Thoracic aorta (tissue), 2 donors: ENCODE data around the gene DGKB. TPM values are rescaled to one million over a fixed set of nuclear protein-coding genes. Genes with fewer than 3 reads are reported as not detected.
"Not testable (repeated sequence)": the region's sequence is repeated elsewhere in the genome, so short reads cannot be mapped to it uniquely, and the experiment has no call there.

Experiments used
- ATAC-seq: fragments of 150-250 bp; one replicate; pipeline ENCODE4 v1.8.0; 2017; ENCODE audit warnings: low read depth; ENCODE audit not compliant: insufficient number of reproducible peaks, low FRiP score
- DNase-seq: peaks from one replicate; pipeline ENCODE4 v3.0.0-alpha.2; 2020; ENCODE audit warnings: low spot score
- H3K27ac ChIP-seq, 2 donors: fragments of 200-600 bp; sonication (generic); 1 replicate in 1 of 2; 2 replicates in 1 of 2; pipeline ENCODE4 v1.5.1; 2016; ENCODE audit warnings: mild to moderate bottlenecking in 2 of 2, moderate library complexity in 2 of 2
- H3K27me3 ChIP-seq: fragments of 200-600 bp; sonication (generic); replicated peaks from 2 replicates; pipeline ENCODE4 v1.6.0; 2016; ENCODE audit warnings: mild to moderate bottlenecking; ENCODE audit not compliant: insufficient read depth
- H3K36me3 ChIP-seq: fragments of 200-600 bp; sonication (generic); one replicate; pipeline ENCODE4 v1.5.1; 2016
- H3K4me1 ChIP-seq, 2 donors: fragments of 200-600 bp; sonication (generic); 1 replicate in 1 of 2; 2 replicates in 1 of 2; pipeline versions ENCODE4 v1.5.1 to v1.6.0; 2016; ENCODE audit warnings: low read depth in 2 of 2, mild to moderate bottlenecking in 1 of 2; ENCODE audit not compliant: control insufficient read depth in 1 of 2
- H3K4me3 ChIP-seq: fragments of 200-600 bp; sonication (generic); 2 replicates; pipeline ENCODE4 v1.5.1; 2016; ENCODE audit warnings: mild to moderate bottlenecking
- H3K9me3 ChIP-seq: fragments of 200-600 bp; sonication (generic); 2 replicates; pipeline ENCODE4 v1.5.1; 2016
- CTCF ChIP-seq: fragments of 200-600 bp; sonication (generic); IDR thresholded peaks from one replicate; pipeline ENCODE4 v1.5.1; 2019; ENCODE audit warnings: antibody characterized with exemption
- total RNA-seq, 2 donors: library from RNA; depleted of rRNA; stranded (reverse); fragments of >200 nt; gene quantifications; one replicate each; pipeline versions ENCODE4 v1.1.0 to v1.2.3, GENCODE V29; 2016

The DGKB gene
- total RNA-seq, 2 donors from 2014 or later: 0.56 TPM; not detected in 1

GRCh38 chr7:14288701-14289100, 613.9 kb downstream of the DGKB start:
- ATAC-seq (peak; percentile 18), DNase-seq (no peak)
- TF ChIP-seq CTCF: no peak
- H3K4me1 ChIP-seq: no peaks in the 10 kb centered on the region
- H3K36me3 ChIP-seq: no peaks in the 10 kb centered on the region
- no peaks in the 10 kb centered on the region for H3K27me3 ChIP-seq
- H3K27ac ChIP-seq: no peak overlapping the region
- no peaks in the 10 kb centered on the region for H3K9me3 ChIP-seq
- H3K4me3 ChIP-seq: no peak overlapping the region

- no peaks in the 10 kb centered on the region for H3K9me3 ChIP-seq
- ATAC-seq (no peak), DNase-seq (no peak)
- H3K4me1 ChIP-seq: no peaks in the 10 kb centered on the region
- TF ChIP-seq CTCF: no peak
- H3K27ac ChIP-seq: no peak overlapping the region
- H3K4me3 ChIP-seq: no peak overlapping the region
- H3K36me3 ChIP-seq: no peaks in the 10 kb centered on the region
- no peaks in the 10 kb centered on the region for H3K27me3 ChIP-seq
Measured at GRCh38 chr7:14287398-14287797, 615.2 kb downstream of the DGKB start.

- Histone ChIP-seq H3K9me3 (no peaks in the 10 kb centered on the region), H3K4me1 (no peaks in the 10 kb centered on the region), H3K27me3 (no peaks in the 10 kb centered on the region), H3K36me3 (no peaks in the 10 kb centered on the region), H3K4me3 (no peak overlapping the region), H3K27ac (no peak overlapping the region)
- DNase-seq (no peak), ATAC-seq (no peak)
- TF ChIP-seq CTCF: no peak
Measured at GRCh38 chr7:14286036-14286435, 616.5 kb downstream of the DGKB start.

- not testable (repeated sequence) for DNase-seq, H3K27me3 ChIP-seq, H3K27ac ChIP-seq, H3K36me3 ChIP-seq, H3K4me1 ChIP-seq, ATAC-seq, H3K9me3 ChIP-seq, H3K4me3 ChIP-seq
Measured at GRCh38 chr7:14279065-14279871, 623.3 kb downstream of the DGKB start.

- Histone ChIP-seq H3K27ac (no peak overlapping the region), H3K4me1 (no peaks in the 10 kb centered on the region), H3K9me3 (no peaks in the 10 kb centered on the region), H3K36me3 (no peaks in the 10 kb centered on the region), H3K27me3 (no peaks in the 10 kb centered on the region), H3K4me3 (no peak overlapping the region)
- no peak for TF ChIP-seq CTCF
- DNase-seq (no peak), ATAC-seq (no peak)
Measured at GRCh38 chr7:14275356-14275755, 627.2 kb downstream of the DGKB start.

- Histone ChIP-seq H3K9me3 (no peaks in the 10 kb centered on the region), H3K36me3 (no peaks in the 10 kb centered on the region), H3K4me3 (no peak overlapping the region), H3K27me3 (no peaks in the 10 kb centered on the region), H3K4me1 (no peaks in the 10 kb centered on the region), H3K27ac (no peak overlapping the region)
- ATAC-seq: no peak
- no peak for TF ChIP-seq CTCF
- no peak for DNase-seq
Measured at GRCh38 chr7:14271441-14271840, 631.1 kb downstream of the DGKB start.
